GM19397 (cell line): ENCODE results near the gene STK24.

ENCODE experiments used
- ATAC-seq: cut with Tn5 transposase; IDR thresholded peaks from one replicate; pipeline ENCODE4 v1.9.1; 2021; ENCODE audit warnings: mild to moderate bottlenecking, moderate library complexity; ENCODE audit not compliant: unreplicated experiment

STK24 gene

GRCh38 chr13:98514288-98514687 is 62.6 kb downstream of the STK24 start:
- no peak for ATAC-seq

- no peak for ATAC-seq
Measured at GRCh38 chr13:98513837-98514236, 63.1 kb downstream of the STK24 start.

GRCh38 chr13:98512774-98513665 is 63.9 kb downstream of the STK24 start:
- no peak for ATAC-seq

GRCh38 chr13:98511435-98511834 is 65.5 kb downstream of the STK24 start:
- ATAC-seq = no peak

DNA sequence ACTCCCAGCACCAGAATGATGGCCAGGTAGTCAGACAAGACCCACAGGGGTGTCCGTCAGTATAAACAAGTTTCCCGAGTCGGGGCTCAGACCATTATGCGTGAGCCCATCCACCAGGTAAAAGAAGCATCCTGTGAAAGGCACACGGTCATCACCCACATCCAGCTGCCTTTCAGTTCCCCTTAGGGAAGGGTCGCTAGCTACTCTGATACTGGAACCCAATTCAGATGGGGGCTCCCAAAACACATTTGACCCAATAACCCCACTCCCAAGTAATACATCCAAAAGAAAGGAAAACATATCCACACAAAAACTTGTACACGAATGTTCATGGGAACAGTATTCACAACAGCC is 66.8 kb downstream of the STK24 start:
- ATAC-seq = no peak

DNA sequence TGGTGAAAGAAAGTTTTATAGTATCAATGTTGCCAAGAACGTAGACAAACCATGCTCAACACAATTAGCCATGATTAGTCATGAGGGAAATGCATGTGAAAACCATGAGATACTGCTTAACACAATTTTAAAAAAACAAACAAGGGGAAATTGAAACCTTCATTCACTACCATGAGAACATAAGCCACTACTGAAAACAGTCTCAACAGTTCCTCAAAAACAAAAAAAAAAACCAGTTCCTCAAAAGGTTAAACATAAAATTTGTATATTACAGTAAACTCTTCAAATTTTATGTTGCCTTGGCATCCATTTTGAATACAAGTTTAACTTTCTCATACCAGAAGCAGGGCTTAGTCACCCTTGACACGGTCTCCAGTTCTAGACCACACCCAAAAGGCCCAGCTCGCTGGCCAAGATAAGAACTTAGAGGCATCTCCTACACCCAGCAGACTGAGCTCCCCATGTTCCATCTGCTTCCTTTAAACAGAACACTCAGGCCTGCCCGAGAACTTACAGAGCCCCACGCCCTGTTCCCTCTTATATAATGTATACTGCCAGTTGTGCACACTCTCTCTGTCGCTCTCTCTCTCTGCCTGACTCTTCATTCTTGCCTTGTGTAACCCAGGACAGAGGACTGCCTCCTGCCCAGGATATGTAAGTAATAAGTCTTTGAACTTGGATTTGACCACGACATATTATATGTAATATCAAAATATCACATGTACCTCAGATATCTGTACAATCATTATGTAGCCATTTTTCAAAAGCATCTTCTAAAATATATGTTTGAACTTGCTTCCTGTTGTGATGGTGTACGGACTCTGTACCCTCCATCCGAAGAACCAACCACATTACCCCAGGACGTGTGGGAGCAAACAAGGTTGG is 67.4 kb downstream of the STK24 start:
- ATAC-seq = peak; percentile 59

DNA sequence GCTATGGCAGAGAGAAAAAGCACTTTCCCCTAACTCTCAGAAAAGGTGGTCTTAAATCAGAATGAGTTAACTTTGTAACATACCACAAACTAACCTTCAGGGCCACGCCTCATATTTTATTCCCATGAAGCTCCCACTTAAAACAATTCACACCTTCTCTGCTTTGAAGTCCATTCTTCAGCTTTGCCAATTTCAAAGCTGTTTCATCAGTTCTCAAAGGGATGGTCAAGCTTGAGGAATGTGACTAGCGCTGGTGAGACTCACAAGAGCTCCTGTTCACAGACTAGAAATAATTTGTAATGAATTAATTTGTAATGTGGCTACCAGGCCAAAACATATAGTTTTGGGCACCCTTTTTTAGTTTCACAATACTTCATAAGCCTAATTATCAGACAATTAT is 68.2 kb downstream of the STK24 start:
- no peak for ATAC-seq

- ATAC-seq = no peak
Measured at GRCh38 chr13:98508280-98508679, 68.6 kb downstream of the STK24 start.

DNA sequence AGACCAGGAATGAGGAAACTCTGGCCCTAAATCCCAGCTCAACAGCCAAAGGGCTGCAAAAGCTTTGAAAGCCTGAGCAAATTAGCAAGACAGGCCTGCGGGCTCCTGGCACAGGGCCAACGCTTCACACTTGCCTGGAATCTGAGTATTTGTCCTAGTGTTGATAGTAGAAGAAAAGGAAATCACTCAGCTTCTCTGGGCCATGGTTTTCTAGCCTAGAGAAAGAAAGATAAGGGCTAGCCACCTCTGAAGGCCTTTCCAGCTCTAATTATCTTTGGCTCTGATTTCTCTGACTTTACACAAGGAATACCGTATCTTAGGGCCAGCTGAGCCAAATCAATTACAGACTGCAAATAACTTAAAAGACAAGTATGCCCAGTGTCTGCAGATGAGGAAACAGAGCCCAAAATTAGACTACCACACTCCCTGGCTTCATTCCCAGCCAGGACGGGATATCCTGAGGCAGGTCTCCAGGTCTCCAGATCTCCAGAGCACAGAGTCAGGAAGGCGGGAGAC is 69.6 kb downstream of the STK24 start:
- no peak for ATAC-seq

GRCh38 chr13:98506728-98507230 is 70.1 kb downstream of the STK24 start:
- no peak for ATAC-seq

GRCh38 chr13:98506322-98506721 is 70.6 kb downstream of the STK24 start:
- ATAC-seq = no peak

DNA sequence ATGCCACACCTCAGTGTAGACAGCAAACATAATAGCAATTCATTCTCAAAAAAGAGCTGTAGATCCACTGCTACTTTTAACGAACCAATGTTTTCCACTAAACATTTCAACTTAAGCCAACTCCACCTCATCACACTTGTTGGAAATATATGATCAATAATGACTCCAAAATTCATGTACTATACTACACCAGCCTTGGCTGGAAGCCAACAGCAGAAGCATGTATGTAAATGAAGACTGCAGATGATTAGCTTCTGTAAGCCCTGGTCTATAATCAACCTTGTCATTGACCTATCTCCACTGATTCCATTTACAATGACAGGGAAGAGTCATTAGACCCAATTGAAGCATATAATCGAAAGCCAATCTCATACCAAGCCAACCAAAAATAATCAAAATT is 71.7 kb downstream of the STK24 start:
- ATAC-seq = no peak

DNA sequence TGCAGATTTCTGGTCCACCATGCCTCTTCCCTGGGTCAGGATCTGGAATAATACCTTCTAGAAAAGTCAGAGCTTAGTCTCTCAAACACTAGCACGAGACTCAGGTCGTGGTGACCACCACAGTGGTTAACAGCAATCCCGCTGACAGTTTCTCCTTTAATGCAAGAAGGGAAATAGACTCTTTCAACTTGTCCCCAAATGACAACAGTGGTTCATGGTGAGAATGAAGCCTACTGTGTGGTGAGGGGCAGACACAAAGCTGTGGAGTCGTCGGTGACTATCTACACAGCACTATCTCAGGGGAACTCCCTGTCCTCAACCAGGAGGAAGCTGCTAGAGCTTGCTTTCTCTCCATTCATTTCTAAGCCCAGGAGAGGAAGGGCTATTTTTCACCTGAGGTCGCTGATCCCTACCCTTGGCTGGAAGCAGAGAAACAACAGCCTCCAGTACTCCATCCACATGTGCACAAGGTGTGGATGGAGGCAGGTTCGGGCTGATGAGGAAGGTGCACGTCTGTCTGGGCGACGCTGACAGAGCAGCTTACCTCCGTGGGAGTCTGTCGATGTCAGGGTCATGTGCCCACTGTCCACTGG is 72.4 kb downstream of the STK24 start:
- ATAC-seq = peak; percentile 34

GRCh38 chr13:98504029-98504351 is 72.9 kb downstream of the STK24 start:
- ATAC-seq = no peak

GRCh38 chr13:98503175-98504028 is 73.5 kb downstream of the STK24 start:
- ATAC-seq = no peak

DNA sequence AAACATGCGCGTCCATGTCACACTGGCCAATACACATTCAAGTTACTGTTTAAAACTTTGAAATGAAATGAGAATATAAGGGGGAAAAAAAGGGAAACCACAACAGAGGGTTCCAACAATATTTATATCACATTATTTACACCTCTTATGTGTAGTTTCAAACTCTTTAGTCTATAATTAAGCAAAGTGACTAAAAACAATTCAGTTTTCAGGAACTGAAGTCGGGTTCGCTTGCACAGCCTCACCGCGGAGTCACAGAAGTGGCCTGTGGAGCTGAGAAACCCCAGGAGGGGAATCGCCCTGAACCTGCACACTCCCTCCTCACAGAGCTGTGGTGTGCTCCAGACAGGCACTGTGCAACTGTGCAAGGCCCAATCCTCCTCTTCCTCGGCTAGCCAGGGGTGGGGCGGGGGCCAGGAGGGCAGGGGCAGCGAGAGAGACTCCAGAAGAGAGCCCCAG is 75.9 kb downstream of the STK24 start:
- ATAC-seq = peak; percentile 73

DNA sequence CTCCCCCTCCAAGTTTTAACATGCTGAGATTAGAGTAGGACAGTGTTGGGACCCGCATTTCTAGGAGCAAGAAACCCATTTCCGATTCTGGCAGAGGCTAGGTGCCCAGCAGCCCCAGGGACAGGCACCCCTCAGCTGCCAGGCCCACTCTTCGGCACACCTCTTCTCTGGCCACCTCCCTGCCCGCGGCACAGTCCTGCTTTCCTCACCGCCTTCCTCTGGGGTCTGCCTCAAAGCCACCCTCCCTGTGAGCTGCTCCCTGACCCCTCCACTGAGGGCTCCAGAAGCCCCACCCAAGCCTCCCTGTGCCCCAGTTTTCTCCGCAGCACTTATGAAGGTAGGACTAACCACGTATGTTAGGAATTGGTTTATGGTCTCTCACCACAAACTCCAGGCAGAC is 79.9 kb downstream of the STK24 start:
- no peak for ATAC-seq

DNA sequence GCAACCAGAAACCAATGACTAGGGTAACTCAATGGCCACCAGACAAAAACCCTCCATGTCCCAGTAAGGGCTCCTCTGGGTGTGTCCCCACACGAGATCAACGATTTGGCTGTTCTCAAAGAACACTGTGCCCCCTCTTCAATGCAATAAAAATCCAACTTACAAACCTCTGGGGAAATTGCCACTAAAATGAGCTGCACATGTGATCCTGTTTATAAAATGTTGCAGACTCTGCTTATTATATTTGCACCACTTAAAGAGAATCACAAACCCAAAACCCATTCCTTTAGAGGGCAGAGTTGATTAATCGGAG is 80.5 kb downstream of the STK24 start:
- no peak for ATAC-seq

DNA sequence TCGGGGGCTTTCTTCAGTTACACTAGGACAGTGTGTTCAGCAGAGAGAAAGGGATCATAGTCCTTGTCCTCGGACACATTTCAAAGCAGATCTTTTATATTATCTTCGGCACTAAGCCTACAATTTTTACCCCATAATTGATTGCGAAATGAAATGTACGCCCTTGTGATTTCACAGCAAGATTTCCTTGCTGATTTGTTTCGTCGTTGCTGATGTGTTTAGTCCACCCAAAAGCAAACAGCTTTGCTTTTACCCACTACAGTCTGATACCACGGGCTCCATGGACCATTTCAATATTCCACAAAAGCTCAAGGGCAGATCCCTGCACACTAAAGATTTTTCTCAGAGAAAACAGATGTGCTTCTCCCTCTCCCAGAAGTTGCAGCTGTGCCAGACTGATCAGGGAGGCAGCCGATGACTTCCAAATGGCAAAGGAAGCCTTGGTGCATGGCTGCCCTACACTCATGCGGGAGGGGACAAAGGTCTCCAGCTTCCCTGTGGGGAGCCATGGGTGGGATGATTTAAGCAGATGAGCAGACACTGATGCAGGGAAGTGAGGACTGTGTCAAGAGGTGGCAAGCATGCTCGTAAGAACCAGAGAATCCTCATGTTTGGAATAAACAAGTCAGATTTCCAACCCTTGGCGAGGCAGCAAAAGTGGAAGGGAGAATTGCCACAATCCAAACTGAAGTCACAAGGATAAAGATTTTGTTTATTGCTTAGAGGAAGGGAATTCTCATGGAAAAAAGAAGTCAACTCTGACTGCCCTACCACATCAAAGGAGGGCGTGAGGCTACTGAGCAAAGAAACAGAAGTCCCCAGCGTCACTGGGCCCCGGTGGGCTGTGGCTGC is 81.1 kb downstream of the STK24 start:
- ATAC-seq = no peak

- no peak for ATAC-seq
Measured at GRCh38 chr13:98494769-98495168, 82.1 kb downstream of the STK24 start.
